NCI-H510A (cell line): ENCODE data around the gene NSMF.
"Not testable (repeated sequence)": the region's sequence is repeated elsewhere in the genome, so short reads cannot be mapped to it uniquely, and the experiment has no call there.

Source experiments
- DNase-seq: peaks from one replicate; lab custom pipeline; 2025; lab: John Stamatoyannopoulos, UW

NSMF gene

GRCh38 chr9:137475666-137476065 lies 16.5 kb upstream of the NSMF start:
- no peak for DNase-seq

- DNase-seq: no peak
Measured at GRCh38 chr9:137474271-137474670, 15.1 kb upstream of the NSMF start.

GRCh38 chr9:137470785-137471184 lies 11.7 kb upstream of the NSMF start:
- DNase-seq: no peak

DNA sequence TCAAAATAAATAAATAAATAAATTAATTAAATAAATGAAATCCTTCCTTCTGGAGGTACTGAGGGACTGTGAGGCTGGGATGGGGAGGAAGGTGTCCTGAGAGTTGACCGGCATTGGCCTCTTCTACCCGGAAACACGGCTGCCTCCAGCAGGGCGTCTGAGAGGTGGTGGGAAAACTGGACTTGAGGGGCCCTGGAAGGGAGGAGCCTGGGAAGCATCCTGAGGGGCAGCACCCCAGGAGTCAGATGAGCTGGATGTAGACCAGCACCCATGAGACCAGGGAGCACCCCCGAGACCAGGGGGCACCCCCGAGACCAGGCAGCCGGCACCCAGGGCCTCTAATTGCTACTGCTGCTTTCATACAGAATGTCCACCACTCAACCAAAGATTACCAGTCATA lies 8.8 kb upstream of the NSMF start:
- DNase-seq: no peak

DNA sequence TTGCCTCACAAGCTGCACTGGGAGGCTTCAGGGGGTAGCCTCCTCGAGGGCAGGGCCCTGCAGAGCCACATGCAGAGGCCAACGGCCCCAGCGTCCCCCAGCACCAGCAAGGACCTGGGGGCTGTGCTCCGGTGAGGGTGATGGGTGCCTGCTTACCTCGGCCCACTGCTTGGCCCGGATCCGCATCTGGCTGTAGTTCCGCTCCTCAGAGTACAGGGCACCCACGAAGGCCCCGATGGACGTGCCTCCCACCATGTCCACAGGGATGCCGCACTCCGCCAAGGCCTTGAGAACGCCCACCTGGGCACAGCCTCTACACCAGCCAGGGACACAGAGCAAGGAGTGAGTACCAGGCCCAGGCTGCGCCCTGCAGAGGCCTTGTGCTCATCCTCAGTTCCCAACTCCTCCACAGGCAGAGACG lies 8.0 kb upstream of the NSMF start:
- DNase-seq: no peak

DNA sequence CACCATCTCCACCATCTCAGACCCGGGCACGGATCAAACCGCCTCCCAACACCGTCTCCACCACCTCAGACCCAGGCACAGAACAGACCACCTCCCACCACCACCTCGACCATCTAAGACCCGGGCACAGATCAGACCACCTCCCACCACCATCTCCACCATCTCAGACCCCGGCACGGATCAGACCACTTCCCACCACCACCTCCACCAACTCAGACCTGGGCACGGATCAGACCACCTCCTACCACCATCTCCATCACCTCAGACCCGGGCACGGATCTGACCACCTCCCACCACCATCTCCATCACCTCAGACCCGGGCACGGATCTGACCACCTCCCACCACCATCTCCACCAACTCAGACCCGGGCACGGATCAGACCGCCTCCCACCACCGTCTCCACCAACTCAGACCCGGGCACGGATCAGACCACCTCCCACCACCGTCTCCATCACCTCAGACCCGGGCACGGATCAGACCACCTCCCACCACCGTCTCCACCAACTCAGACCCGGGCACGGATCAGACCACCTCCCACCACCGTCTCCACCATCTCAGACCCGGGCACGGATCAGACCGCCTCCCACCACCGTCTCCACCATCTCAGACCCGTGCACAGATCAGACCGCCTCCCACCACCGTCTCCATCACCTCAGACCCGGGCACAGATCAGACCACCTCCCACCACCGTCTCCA lies 7.4 kb upstream of the NSMF start:
- not testable (repeated sequence) for DNase-seq

- DNase-seq: no peak
Measured at GRCh38 chr9:137465720-137466388, 6.7 kb upstream of the NSMF start.

GRCh38 chr9:137465000-137465719 lies 6.0 kb upstream of the NSMF start:
- DNase-seq: no peak

- no peak for DNase-seq
Measured at GRCh38 chr9:137464291-137464999, 5.3 kb upstream of the NSMF start.

GRCh38 chr9:137463931-137464290 lies 4.8 kb upstream of the NSMF start:
- DNase-seq: no peak

GRCh38 chr9:137462986-137463930 lies 4.1 kb upstream of the NSMF start:
- DNase-seq: no peak

- no peak for DNase-seq
Measured at GRCh38 chr9:137462396-137462985, 3.4 kb upstream of the NSMF start.

DNA sequence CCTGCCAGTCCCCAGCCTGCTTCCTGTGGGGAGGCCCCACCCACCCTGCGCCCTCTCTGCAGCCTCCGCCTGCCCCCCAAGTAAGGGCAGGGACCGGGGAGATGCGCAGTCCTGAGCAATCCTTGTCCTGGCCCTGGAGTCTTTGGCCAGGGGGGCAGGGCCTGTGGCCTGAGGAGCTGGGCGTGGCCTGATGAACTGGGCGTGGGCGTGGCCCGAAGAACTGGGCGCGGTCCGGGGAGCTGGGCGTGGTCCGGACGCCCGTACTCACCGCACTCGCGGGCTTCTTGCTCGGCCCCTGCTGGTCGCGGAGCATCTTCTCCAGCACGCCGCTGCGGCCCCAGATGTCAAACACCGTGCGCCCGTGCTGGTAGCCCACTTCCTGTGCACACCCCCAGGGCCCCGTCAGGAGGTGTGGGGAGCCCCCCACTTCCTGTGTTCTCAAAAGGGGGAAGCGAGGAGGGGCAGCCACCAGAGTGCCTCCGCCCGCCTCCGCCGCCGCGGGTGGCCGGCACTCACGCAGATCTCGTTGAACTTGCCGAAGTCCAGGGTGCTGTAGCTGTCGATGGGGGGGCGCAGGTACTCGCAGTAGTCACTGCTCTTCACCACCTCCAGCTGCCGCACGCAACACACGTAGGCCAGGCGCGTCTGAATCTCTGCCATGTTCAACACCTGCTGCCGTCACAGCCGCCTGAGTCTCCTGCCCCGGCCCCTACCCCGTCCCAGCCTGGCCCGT lies 2.7 kb upstream of the NSMF start:
- DNase-seq: no peak

DNA sequence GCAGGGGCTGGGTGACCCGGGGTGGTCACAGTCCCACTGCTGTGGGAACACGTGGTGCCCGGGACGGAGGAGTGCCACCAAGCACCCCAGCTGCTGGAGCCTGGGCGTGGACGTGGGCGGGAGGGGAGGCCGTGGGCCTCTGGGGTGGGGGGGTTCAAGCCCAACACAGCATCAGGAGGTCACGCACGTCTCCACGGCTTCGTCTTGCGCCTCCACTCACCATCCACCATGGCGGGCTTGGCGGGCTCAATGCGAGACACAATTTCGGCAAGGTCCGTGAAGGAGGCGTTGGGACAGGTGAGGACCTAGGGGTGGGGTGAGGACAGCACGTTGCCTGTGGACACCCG lies 2.2 kb upstream of the NSMF start:
- DNase-seq: no peak

- DNase-seq: no peak
Measured at GRCh38 chr9:137460363-137461315, 1.5 kb upstream of the NSMF start.

GRCh38 chr9:137459601-137460362 lies 648 bp upstream of the NSMF start:
- no peak for DNase-seq

DNA sequence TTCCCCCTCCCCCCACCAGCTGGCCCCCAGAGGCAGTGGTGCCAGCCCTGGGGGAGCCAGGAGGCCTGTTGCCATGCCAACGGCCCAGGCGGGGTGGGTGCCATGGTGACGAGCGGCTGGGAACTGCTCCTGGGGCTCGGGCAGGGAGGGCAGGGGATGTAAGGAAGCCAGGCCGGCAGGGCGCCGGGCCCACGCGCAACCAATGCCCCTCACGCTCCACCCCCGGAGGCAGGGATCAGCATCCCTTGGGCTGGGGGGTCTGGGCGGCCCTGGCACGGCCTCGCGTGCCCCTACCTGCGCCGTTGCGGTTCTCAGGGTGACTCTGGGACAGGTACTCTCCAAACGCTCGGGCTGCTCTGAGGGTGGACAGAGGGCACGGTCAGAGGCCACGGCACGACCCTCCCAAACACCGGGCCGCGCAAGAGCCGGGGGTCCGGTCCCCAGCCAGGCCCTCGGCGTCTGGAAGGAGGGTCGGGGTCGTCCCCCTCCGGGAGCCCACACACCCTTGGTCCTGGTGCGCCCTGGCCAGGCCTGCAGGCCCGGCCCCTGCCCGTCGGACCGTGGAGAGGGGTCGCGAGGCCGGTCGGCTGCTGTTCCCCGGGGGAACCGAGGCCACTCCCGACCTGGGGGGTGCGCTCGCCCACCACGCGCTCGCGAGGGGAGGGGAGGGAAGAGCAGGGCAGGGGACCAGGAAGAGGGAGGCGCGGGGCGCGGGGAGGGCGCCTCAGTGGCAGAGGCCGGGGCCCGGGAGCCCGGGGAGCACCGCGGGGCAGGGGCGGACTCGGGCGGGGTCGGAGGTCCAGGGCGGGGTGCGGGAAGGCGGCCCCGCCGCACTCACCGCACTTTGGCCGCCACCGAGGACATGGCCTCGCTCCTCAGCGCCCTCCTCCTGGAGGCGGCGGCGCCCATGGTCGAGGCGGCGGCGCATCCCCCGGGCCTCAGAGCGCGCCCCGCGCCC lies 661 bp downstream of the NSMF start:
- no peak for DNase-seq
